Testis (tissue), 3 donors: ENCODE measurements around the gene NPPB. TPM values are rescaled to one million over a fixed set of nuclear protein-coding genes. Genes with fewer than 3 reads are reported as not detected.

Source experiments
- DNase-seq: peaks from one replicate; pipeline ENCODE4 v3.0.0-alpha.2; 2019
- H3K27ac ChIP-seq, 2 donors: fragments of 200-600 bp; sonication (generic); one replicate each; pipeline ENCODE4 v1.5.1; 2019
- H3K27me3 ChIP-seq: fragments of 200-600 bp; sonication (generic); one replicate; pipeline ENCODE4 v1.5.1; 2019
- H3K36me3 ChIP-seq: fragments of 200-600 bp; sonication (generic); one replicate; pipeline ENCODE4 v1.5.1; 2017; ENCODE audit warnings: low read depth; ENCODE audit errors: missing control alignments
- H3K4me1 ChIP-seq: fragments of 200-600 bp; sonication (generic); one replicate; pipeline ENCODE4 v1.5.1; 2019
- H3K4me3 ChIP-seq, 2 donors: fragments of 200-600 bp; sonication (generic); one replicate each; pipeline ENCODE4 v1.5.1; 2017 to 2019
- H3K9me3 ChIP-seq: fragments of 200-600 bp; sonication (generic); one replicate; pipeline ENCODE4 v1.5.1; 2017
- POLR2A ChIP-seq: fragments of 450-650 bp; IDR thresholded peaks from one replicate; pipeline ENCODE4 v1.6.1; 2017; ENCODE audit warnings: antibody characterized with exemption, mild to moderate bottlenecking, moderate library complexity
- WGBS, 2 donors: methylation state at CpG; one replicate each; pipeline ENCODE4 v1.1.5; 2018; 5-methylcytosine and 5-hydroxymethylcytosine counted together
- intact Hi-C: fragments of 100-400 bp; cut with DNase I; formaldehyde crosslinking; loops from one replicate; pipeline ENCODE4 v1.15.1; 2023; ENCODE audit warnings: low total_unique reads
- polyA plus RNA-seq: library from polyadenylated mRNA; stranded (reverse); fragments of 350-450 nt; fragmentation: Illumina TruSeq; extraction: RNeasy Lipid Tissue Mini Kit (QIAGEN cat#74804); gene quantifications from one replicate; pipeline ENCODE4 v1.2.3, GENCODE V29; 2014; ENCODE audit warnings: low read depth, low replicate concordance; ENCODE audit not compliant: insufficient read depth
- total RNA-seq, 2 donors: library from RNA; depleted of rRNA; stranded (reverse); fragments of >200 nt; gene quantifications; one replicate each; pipeline ENCODE4 v1.2.3, GENCODE V29; 2016
- TF ChIP-seq, protein P1 (sequence below), 3 experiments: fragments of 450-650 bp in 2 of 3; fragments of 200-600 bp in 1 of 3; sonication (generic) in 1 of 3; IDR thresholded peaks; one replicate each; pipeline ENCODE4 v1.5.1; 2016 to 2019; ENCODE audit warnings: antibody characterized with exemption in 3 of 3, mild to moderate bottlenecking in 2 of 3, moderate library complexity in 1 of 3

The NPPB gene
- total and polyA plus RNA-seq, 3 donors from 2014 or later = 0.50 TPM; not detected in 2

GRCh38 chr1:11841245-11842153 lies 17.2 kb downstream of the NPPB start:
- Histone ChIP-seq H3K27ac (no peak overlapping the region), H3K4me1 (no peaks in the 10 kb centered on the region), H3K9me3 (no peaks in the 10 kb centered on the region), H3K36me3 (no peaks in the 10 kb centered on the region), H3K4me3 (no peak overlapping the region), H3K27me3 (no peaks in the 10 kb centered on the region)
- TF ChIP-seq, protein P1, sequence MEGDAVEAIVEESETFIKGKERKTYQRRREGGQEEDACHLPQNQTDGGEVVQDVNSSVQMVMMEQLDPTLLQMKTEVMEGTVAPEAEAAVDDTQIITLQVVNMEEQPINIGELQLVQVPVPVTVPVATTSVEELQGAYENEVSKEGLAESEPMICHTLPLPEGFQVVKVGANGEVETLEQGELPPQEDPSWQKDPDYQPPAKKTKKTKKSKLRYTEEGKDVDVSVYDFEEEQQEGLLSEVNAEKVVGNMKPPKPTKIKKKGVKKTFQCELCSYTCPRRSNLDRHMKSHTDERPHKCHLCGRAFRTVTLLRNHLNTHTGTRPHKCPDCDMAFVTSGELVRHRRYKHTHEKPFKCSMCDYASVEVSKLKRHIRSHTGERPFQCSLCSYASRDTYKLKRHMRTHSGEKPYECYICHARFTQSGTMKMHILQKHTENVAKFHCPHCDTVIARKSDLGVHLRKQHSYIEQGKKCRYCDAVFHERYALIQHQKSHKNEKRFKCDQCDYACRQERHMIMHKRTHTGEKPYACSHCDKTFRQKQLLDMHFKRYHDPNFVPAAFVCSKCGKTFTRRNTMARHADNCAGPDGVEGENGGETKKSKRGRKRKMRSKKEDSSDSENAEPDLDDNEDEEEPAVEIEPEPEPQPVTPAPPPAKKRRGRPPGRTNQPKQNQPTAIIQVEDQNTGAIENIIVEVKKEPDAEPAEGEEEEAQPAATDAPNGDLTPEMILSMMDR (IDR thresholded peaks at IDR 0.05) = no peak
- TF ChIP-seq POLR2A = no peak
- intact Hi-C loops = no loop called here
- WGBS, 2 donors = 82 to 85% methylated on average over 14 to 17 of the region's 17 CpGs
- no peak for DNase-seq

DNA sequence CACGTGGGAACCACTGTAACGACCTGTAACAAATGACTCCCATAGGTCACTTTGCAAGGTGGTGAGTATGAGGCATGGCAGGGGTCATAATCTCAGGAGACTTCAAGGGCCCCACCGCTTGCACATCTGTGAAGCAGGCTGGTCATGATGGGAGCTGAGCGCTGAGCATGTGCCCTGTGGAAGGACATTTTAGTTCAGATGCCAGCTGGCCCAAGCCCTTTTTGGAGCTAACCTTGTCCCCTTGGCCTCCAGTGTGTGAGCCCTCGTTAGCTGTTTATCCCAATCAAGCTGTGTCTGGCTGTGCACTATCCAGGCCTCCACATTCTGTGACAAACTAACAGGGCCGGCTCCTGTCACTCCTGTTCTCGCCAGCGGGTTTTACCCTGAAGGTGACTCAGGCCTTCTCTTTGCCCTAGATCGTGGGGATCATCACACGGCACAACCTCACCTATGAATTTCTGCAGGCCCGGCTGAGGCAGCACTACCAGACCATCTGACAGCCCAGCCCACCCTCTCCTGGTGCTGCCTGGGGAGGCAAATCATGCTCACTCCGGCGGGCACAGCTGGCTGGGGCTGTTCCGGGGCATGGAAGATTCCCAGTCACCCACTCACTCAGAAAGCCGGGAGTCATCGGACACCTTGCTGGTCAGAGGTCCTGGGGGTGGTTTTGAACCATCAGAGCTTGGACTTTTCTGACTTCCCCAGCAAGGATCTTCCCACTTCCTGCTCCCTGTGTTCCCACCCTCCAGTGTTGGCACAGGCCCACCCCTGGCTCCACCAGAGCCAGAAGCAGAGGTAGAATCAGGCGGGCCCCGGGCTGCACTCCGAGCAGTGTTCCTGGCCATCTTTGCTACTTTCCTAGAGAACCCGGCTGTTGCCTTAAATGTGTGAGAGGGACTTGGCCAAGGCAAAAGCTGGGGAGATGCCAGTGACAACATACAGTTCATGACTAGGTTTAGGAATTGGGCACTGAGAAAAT lies 18.7 kb downstream of the NPPB start:
- no peaks in the 10 kb centered on the region for H3K27me3 ChIP-seq
- no peak overlapping the region for H3K4me3 ChIP-seq
- intact Hi-C loops = no loop called here
- H3K4me1 ChIP-seq = no peaks in the 10 kb centered on the region
- no peak overlapping the region for H3K27ac ChIP-seq
- 79 to 85% methylated on average over 16 to 20 of the region's 20 CpGs for WGBS, 2 donors
- H3K9me3 ChIP-seq = no peaks in the 10 kb centered on the region
- TF ChIP-seq, protein P1 (IDR thresholded peaks at IDR 0.05) = no peak
- no peak for TF ChIP-seq POLR2A
- peak; percentile 46 for DNase-seq
- no peaks in the 10 kb centered on the region for H3K36me3 ChIP-seq

DNA sequence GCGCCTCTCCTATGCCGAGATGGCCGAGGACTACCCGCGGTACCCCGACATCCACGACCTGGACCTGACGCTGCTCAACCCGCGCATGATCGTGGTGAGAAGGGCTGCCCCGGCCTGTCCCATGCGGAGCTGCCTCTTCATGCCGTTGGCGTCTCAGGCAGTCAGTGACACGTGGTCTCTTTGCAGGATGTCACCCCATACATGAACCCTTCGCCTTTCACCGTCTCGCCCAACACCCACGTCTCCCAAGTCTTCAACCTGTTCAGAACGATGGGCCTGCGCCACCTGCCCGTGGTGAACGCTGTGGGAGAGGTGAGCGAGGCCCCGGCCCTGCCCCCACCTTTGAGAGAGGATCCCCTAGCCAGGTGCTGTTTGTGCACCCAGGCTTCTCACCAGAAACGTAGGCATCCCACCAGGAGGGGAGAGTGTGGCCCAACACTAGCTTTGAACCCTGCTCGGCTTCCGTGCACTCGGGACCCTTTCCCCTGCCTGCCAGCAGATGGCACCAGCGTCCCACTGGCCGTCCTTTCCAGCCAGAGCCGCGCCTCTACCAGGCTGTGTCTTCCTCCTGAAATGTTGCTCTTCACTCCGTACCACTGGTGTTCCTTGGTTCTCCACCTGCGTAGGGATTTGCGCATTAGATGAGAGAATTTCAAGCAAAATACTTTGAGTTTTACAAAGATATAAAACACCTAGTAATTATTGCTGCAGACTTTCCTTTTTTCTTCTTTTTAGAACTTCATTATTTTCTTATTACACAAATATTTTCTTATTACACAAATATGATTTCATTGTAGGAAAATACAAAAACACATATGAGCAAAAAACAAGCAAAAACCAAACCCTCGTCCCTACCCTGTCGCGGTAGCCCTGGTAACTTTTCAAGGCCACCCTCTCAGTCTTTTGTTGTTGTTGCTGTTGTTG lies 20.1 kb downstream of the NPPB start:
- intact Hi-C loops = no loop called here
- Histone ChIP-seq H3K9me3 (no peaks in the 10 kb centered on the region), H3K36me3 (no peaks in the 10 kb centered on the region), H3K27me3 (no peaks in the 10 kb centered on the region), H3K27ac (no peak overlapping the region), H3K4me1 (no peaks in the 10 kb centered on the region), H3K4me3 (no peak overlapping the region)
- TF ChIP-seq, protein P1 (IDR thresholded peaks at IDR 0.05) = peak; percentile 81 to 95 (median 90)
- TF ChIP-seq POLR2A = no peak
- DNase-seq = peak; percentile 80
- WGBS, 2 donors = 51 to 63% methylated on average over 23 to 40 of the region's 40 CpGs

DNA sequence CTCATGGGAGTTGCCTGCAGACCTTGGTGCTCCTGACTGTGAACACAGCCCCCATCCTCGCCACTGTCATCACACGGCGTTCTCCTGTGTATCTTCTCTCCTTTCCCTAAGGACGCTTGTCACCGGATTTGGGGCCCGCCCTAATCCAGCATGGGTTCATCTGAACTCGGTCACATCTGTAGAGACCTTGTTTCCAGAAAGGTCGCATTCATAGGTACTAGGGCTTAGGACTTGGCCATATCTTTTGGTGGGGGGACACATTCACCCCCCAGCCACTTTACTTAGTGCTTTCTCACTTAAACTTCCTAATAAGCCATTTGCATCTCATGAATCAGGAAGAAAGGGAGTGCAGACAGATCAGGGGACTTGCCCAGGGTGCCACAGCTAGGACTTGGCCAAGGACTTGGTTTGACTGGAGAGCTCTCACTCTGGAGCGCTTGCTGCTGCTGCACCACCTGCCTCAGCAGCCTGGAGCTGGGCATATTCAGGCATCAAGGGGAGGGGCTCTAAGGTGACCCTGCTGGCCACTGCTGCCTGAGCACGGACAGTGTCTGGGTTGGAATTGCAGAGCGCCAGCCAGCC lies 20.9 kb downstream of the NPPB start:
- DNase-seq = no peak
- TF ChIP-seq, protein P1 (IDR thresholded peaks at IDR 0.05) = no peak
- no peak for TF ChIP-seq POLR2A
- Histone ChIP-seq H3K9me3 (no peaks in the 10 kb centered on the region), H3K27ac (no peak overlapping the region), H3K27me3 (no peaks in the 10 kb centered on the region), H3K4me3 (no peak overlapping the region), H3K36me3 (no peaks in the 10 kb centered on the region), H3K4me1 (no peaks in the 10 kb centered on the region)
- WGBS, 2 donors = 63 to 76% methylated on average over 9 to 11 of the region's 11 CpGs
- intact Hi-C loops = no loop called here
